Jurkat, Clone E6-1 (cell line): ENCODE results near the gene CREM.

Experiments
- DNase-seq: peaks from one replicate; pipeline ENCODE4 v3.0.0-alpha.2; 2011; ENCODE audit warnings: low read depth, low spot score
- H3K4me3 ChIP-seq: 2 replicates; pipeline ENCODE4 v1.5.1; 2011; ENCODE audit warnings: mild to moderate bottlenecking, low read length, control low read depth, moderate library complexity

CREM gene

DNA sequence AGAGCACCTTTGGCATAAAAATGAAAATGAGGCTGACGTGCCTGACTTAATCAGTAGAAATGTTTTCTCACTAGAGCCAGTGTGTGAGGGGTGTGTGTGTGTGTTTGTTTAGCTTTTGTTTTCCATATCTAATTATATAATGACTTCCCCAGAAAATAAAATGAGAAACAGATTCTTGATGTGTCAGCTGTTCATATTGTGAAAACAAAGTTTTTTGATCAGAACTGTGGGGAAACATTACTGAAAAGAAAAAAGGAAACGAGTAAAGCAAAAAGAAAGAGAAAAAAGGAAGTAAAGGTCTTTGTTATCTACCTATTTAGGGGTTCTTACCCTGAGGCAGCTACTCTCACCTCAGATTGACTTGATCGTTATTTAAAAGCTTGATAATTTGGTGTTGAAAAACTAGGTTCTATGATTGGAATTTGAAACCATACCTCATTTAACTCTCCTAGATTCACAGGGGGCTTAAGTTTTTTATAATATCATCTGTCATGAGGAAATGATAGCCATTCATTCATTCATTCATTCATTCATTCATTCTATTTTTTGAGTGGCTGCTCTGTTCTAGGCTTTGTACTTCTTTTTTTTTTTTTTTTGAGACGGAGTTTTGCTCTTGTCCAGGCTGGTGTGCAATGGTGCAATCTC lies 58.0 kb downstream of the CREM start:
- DNase-seq: no peak
- no peak overlapping the region for H3K4me3 ChIP-seq

DNA sequence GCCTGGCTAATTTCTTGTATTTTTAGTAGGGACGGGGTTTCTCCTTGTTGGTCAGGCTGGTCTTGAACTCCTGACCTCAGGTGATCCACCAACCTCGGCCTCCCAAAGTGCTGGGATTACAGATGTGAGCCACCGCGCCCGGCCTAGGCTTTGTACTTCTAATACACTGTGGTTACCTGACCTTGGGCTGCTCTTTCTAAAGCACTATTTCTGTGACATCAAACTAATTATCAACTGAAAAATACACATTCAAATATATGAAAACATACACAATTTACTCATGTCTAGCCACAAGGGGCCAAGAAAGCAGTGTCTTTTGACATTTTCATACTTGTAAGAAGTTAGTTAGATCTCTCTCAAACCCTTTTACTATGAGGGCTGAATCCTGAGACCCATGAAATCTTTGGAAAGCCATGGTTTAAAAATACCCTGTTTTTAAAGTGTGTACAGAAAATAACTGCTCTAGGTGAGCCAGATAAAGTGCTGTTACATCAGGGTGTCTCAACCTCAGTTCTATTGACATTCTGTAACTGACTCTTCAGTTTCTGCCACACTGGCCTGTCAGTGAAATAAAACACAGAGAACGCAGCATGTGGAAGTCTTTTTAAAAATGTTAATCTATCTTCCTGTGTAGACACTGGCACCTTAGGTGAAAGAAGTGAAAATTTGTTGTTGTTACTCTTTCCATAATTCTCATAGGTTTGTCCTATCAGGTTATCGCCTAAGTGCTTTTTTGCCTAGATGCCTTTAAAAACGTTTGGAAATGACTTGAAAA lies 58.8 kb downstream of the CREM start:
- DNase-seq: no peak
- H3K4me3 ChIP-seq: no peak overlapping the region

- no peak overlapping the region for H3K4me3 ChIP-seq
- no peak for DNase-seq
These were observed 62.3 kb downstream of the CREM start for GRCh38 chr10:35188954-35189353.

DNA sequence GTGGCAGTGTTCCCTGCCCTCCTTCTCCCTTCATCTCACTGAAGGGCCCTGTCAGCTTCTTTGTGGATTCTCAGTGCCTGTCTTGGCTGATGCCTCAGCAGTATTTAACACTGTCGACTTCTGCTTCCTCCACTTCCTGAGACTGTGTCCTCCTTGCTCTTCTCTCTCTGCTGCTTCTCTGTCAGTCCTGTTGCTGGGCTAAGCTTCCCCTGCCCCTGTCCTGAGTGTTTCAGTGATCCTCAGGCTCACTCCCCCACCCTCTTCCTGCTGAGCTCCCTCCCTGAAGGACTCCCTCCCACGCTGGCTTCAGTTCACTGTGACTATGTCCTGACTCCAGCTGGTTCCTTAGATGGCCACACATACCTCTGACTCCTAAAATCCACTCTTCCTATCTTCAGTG lies 64.9 kb downstream of the CREM start:
- no peak for DNase-seq
- no peak overlapping the region for H3K4me3 ChIP-seq

- no peak for DNase-seq
- no peak overlapping the region for H3K4me3 ChIP-seq
These were observed 66.1 kb downstream of the CREM start for GRCh38 chr10:35192645-35193249.

DNA sequence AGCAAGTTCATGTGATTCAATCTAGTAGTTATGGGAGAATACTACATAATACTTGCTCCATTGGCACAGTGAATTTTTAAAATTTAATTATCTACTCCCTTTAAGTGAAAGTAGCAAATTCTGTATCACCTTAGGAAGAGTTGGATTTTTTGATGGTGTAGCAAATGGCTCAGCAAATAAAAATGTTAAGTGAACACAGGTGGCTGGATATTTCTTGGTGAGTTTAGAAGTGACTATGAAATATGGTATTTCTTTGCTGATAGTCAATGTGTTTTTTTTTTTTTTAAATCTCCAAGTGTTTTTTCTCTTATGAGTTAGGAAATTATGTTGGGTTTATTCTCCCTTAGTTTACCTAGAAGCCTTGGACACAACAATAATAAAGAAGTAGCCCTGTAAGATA lies 67.8 kb downstream of the CREM start:
- H3K4me3 ChIP-seq: no peak overlapping the region
- DNase-seq: no peak

DNA sequence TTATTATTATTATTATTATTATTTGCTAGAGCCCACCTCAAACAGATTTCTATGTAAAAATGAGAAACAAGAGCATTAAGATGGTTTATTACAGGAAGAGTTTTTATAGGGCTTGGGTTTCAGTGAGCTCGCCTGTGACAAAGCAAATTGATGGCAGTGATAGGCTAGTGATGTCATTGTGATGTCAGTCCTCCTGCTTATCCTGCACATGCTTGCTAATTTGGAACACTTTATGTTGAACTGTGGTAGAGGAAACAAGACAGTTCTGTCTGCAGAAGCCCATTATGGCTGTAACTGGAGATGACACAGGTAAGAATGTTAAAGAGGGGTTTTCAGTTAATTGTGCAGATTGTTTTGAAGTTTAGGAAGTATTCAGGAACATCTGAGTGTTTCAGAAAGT lies 68.3 kb downstream of the CREM start:
- DNase-seq: no peak
- no peak overlapping the region for H3K4me3 ChIP-seq

DNA sequence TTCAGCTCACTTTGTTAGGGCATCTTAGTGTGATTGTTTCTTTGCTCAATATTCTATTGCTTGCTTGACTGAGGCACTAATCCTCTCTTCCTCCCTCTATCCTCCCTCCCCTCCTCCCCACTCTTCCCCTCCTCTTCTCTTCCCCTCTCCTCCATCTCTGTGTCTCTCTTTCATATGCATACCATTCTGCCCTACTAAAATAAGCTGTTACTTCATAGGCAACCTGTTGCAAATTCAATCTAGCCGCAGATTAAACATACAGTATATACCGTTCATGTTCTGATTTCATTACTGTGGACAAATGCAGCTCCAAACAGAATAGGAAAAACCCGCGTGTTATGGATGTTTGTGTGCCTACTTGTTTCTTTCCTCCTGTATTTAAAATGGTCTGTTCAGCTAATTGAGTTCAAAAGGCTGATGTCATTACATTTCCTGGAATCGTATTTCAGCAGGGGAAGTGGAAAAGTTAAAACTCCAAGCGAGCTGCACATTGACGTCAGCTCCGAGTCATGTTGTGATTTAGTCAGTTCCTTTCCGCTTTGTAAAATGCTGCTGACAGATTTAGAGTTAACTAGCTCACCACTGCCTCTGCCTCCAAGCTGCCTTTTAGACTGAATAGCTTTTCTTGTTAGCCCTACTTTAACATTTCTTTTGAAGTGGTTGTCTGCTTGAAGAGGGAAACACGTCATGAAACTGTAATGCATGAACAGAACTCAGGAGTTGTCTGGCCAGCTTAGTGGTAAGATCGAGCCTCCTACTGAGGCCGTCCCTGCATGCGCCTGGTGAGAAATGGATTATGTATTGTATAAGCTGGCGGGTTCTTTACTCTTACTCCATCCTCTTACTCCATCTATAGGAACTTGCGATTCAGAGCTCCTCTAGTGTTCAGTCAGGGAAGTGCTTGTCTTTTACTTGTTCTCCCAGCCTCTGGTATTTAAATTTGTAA lies 69.0 kb downstream of the CREM start:
- H3K4me3 ChIP-seq: peak overlapping the region; percentile 40
- peak; percentile 80 for DNase-seq

GRCh38 chr10:35200487-35200886 lies 73.8 kb downstream of the CREM start:
- DNase-seq: no peak
- H3K4me3 ChIP-seq: no peak overlapping the region

DNA sequence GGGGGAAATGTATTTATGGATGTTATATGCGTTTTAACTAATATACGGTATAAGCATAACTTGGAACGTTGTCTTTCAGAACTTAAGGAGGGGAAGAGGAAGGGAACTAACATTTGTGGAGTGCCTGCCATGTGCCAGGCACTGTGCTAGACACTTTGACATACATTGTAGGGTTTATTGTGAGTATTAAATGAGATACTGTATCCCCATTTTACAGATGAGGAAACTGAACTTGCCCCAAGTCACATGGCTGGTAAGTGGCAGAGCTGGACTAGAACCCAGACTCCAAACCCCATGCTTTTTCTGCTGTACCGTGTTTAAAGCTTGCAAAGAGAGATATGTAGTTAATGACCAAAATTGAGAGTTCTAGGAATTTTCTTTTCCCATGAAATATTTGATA lies 74.6 kb downstream of the CREM start:
- H3K4me3 ChIP-seq: no peak overlapping the region
- no peak for DNase-seq

- no peak overlapping the region for H3K4me3 ChIP-seq
These were observed 75.4 kb downstream of the CREM start for GRCh38 chr10:35202050-35202449.

DNA sequence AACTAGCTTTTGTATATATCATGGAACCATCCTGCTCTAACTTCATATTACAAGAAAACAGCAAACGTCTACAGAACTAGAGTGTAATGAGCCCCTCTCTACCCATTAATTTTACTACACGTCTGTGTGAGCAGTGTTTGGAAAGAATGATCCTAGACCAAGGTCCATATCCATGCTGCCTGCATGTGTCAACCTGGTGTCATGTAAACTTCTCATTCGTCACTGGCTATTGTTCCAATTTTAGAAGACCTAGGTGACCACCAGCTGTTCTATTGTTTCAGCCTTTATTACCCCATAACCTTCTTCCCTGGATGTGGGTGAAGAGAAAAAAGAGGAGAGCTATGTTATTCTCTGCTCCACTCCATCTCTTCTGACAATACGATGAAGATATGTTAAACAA lies 77.1 kb downstream of the CREM start:
- no peak for DNase-seq
- H3K4me3 ChIP-seq: no peak overlapping the region

More at GRCh38 chr10:35202050-35202449, 75.4 kb downstream of the CREM start:
- no peak for DNase-seq

- DNase-seq: no peak
- no peak overlapping the region for H3K4me3 ChIP-seq
These were observed 78.1 kb downstream of the CREM start for GRCh38 chr10:35204650-35205319.

DNA sequence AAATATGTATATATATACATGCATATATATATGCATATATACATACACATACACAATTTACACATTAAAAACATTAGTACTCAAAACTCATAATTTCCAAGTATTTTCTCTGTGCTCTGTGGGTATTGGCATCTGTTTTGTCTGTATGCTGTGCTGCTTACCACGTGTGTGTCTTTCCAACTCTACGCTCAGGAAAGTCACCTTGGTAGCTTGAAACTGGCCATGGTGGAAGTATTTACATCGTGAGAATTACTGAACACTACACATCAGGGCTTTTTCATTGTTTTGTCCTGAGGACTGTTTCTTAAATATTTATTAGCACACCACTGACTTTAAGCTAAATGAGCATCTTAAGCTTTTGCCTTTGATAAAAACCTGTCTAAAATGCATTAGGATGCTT lies 79.6 kb downstream of the CREM start:
- no peak for DNase-seq
- H3K4me3 ChIP-seq: no peak overlapping the region

DNA sequence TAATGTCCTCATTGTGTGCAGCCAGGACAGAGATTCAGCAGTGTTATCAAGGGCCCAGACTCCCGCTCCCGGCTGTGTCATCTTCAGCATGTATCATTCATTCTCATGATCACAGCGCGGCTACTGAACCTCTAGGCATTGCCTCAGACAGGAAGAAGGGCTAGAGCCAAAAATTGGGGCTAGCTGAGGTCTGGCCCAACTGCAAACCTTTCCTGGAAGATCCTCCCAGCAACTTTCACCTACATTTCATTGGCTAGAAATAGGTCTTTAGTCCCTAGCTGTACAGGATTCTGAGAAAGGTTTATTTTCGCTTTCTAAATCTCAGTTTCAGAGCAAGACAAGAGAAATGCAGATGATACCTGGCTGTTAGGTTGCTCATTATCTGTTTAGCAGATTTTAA lies 81.9 kb downstream of the CREM start:
- no peak overlapping the region for H3K4me3 ChIP-seq
- no peak for DNase-seq

- H3K4me3 ChIP-seq: no peak overlapping the region
- DNase-seq: no peak
These were observed 82.4 kb downstream of the CREM start for GRCh38 chr10:35208949-35209613.

GRCh38 chr10:35210961-35211360 lies 84.3 kb downstream of the CREM start:
- no peak overlapping the region for H3K4me3 ChIP-seq
- DNase-seq: no peak

GRCh38 chr10:35211390-35211789 lies 84.7 kb downstream of the CREM start:
- H3K4me3 ChIP-seq: no peak overlapping the region
- no peak for DNase-seq
